HG03571 (cell line): ENCODE results near the gene TRPM3.
A peak's percentile ranks its signal among the peaks of the same experiment; 100 is the strongest.

ENCODE experiments used
- ATAC-seq: cut with Tn5 transposase; IDR thresholded peaks from one replicate; pipeline ENCODE4 v1.9.1; 2021; ENCODE audit not compliant: unreplicated experiment

The TRPM3 gene

GRCh38 chr9:70950270-70950669 is 171.2 kb downstream of the TRPM3 start:
- ATAC-seq, result no peak

GRCh38 chr9:70949239-70949638 is 172.2 kb downstream of the TRPM3 start:
- no peak for ATAC-seq

- ATAC-seq, result no peak
Measured at GRCh38 chr9:70948744-70949143, 172.7 kb downstream of the TRPM3 start.

GRCh38 chr9:70947511-70947910 is 173.9 kb downstream of the TRPM3 start:
- no peak for ATAC-seq

- no peak for ATAC-seq
Measured at GRCh38 chr9:70947086-70947485, 174.3 kb downstream of the TRPM3 start.

GRCh38 chr9:70945301-70945700 is 176.1 kb downstream of the TRPM3 start:
- ATAC-seq, result no peak

- no peak for ATAC-seq
Measured at GRCh38 chr9:70941191-70941590, 180.2 kb downstream of the TRPM3 start.

GRCh38 chr9:70940605-70941004 is 180.8 kb downstream of the TRPM3 start:
- ATAC-seq, result no peak

GRCh38 chr9:70936536-70936935 is 184.9 kb downstream of the TRPM3 start:
- no peak for ATAC-seq

GRCh38 chr9:70935856-70936255 is 185.6 kb downstream of the TRPM3 start:
- ATAC-seq, result no peak

- ATAC-seq, result no peak
Measured at GRCh38 chr9:70934642-70935041, 186.8 kb downstream of the TRPM3 start.

- ATAC-seq, result no peak
Measured at GRCh38 chr9:70933321-70933720, 188.1 kb downstream of the TRPM3 start.

GRCh38 chr9:70932097-70932496 is 189.3 kb downstream of the TRPM3 start:
- no peak for ATAC-seq

GRCh38 chr9:70927530-70927929 is 193.9 kb downstream of the TRPM3 start:
- no peak for ATAC-seq

GRCh38 chr9:70924895-70925547 is 196.4 kb downstream of the TRPM3 start:
- ATAC-seq, result peak; percentile 61

- no peak for ATAC-seq
Measured at GRCh38 chr9:70924380-70924779, 197.0 kb downstream of the TRPM3 start.

GRCh38 chr9:70923961-70924360 is 197.5 kb downstream of the TRPM3 start:
- ATAC-seq, result no peak

GRCh38 chr9:70921136-70921535 is 200.3 kb downstream of the TRPM3 start:
- ATAC-seq, result no peak

- ATAC-seq, result no peak
Measured at GRCh38 chr9:70917277-70917676, 204.1 kb downstream of the TRPM3 start.

GRCh38 chr9:70911791-70912190 is 209.6 kb downstream of the TRPM3 start:
- ATAC-seq, result no peak

- no peak for ATAC-seq
Measured at GRCh38 chr9:70910598-70910997, 210.8 kb downstream of the TRPM3 start.

- peak; percentile 58 for ATAC-seq
Measured at GRCh38 chr9:70902692-70903131, 218.7 kb downstream of the TRPM3 start.

- no peak for ATAC-seq
Measured at GRCh38 chr9:70902171-70902570, 219.2 kb downstream of the TRPM3 start.
